Stimulated activated naive CD8-positive, alpha-beta T cell treated with anti-CD3 and anti-CD28 coated beads, Interleukin-15, Interleukin-2, amounts not matched to agents 100 U/mL and 50 U/mL, for 24 hours (primary cell): ENCODE results near the gene IGFN1.
A peak's percentile ranks its signal among the peaks of the same experiment; 100 is the strongest.

Source experiments
- ATAC-seq: fragments of 150-1000 bp; cut with Tn5 transposase; one replicate; pipeline ENCODE4 v1.10.0; 2021
- DNase-seq: peaks from one replicate; pipeline ENCODE4 v3.0.0; 2021

The IGFN1 gene

GRCh38 chr1:201190624-201191051 is at the start of gene IGFN1:
IGFN1 (plus strand) TSS chr1:201190824; CDS start chr1:201193294, 2,470 bp downstream.
- ATAC-seq (no peak), DNase-seq (no peak)

GRCh38 chr1:201140941-201141260 is 49.7 kb upstream of the IGFN1 start:
- ATAC-seq, result no peak
- no peak for DNase-seq

GRCh38 chr1:201141418-201141817 is 49.2 kb upstream of the IGFN1 start:
- DNase-seq, result no peak
- ATAC-seq, result no peak

GRCh38 chr1:201142011-201142848 is 48.4 kb upstream of the IGFN1 start:
- ATAC-seq, result no peak
- DNase-seq, result no peak

- ATAC-seq, result no peak
- no peak for DNase-seq
Observed at GRCh38 chr1:201142849-201143725, 47.5 kb upstream of the IGFN1 start.

GRCh38 chr1:201143726-201144635 is 46.6 kb upstream of the IGFN1 start:
- no peak for ATAC-seq

GRCh38 chr1:201144701-201145100 is 45.9 kb upstream of the IGFN1 start:
- DNase-seq (no peak), ATAC-seq (no peak)

More at GRCh38 chr1:201143726-201144635, 46.6 kb upstream of the IGFN1 start:
- no peak for DNase-seq

- DNase-seq, result no peak
- no peak for ATAC-seq
Observed at GRCh38 chr1:201145132-201145531, 45.5 kb upstream of the IGFN1 start.

- ATAC-seq (no peak), DNase-seq (no peak)
Observed at GRCh38 chr1:201145816-201146215, 44.8 kb upstream of the IGFN1 start.

GRCh38 chr1:201146626-201147390 is 43.8 kb upstream of the IGFN1 start:
- no peak for ATAC-seq

GRCh38 chr1:201147396-201148015 is 43.1 kb upstream of the IGFN1 start:
- ATAC-seq, result no peak
- no peak for DNase-seq

More at GRCh38 chr1:201146626-201147390, 43.8 kb upstream of the IGFN1 start:
- no peak for DNase-seq

GRCh38 chr1:201149400-201149799 is 41.2 kb upstream of the IGFN1 start:
- ATAC-seq (no peak), DNase-seq (no peak)

GRCh38 chr1:201153474-201154388 is 36.9 kb upstream of the IGFN1 start:
- DNase-seq, result no peak

GRCh38 chr1:201154389-201155165 is 36.0 kb upstream of the IGFN1 start, which contains the start of gene TMEM9:
TMEM9 (minus strand) TSS chr1:201154474; CDS start chr1:201153923, 551 bp downstream.
- peak; percentile 93 for ATAC-seq

More at GRCh38 chr1:201153474-201154388, 36.9 kb upstream of the IGFN1 start:
- ATAC-seq, result peak; percentile 83

GRCh38 chr1:201155354-201155753 is 35.3 kb upstream of the IGFN1 start:
- no peak for DNase-seq
- no peak for ATAC-seq

More at GRCh38 chr1:201154389-201155165, 36.0 kb upstream of the IGFN1 start, which contains the start of gene TMEM9:
- peak; percentile 99 for DNase-seq

GRCh38 chr1:201156346-201156745 is 34.3 kb upstream of the IGFN1 start:
- ATAC-seq (no peak), DNase-seq (no peak)

GRCh38 chr1:201156819-201157218 is 33.8 kb upstream of the IGFN1 start:
- DNase-seq, result no peak
- no peak for ATAC-seq

GRCh38 chr1:201157949-201158348 is 32.7 kb upstream of the IGFN1 start:
- ATAC-seq (no peak), DNase-seq (no peak)
